ENCODE measurements around the gene CDC14A. TPM values are rescaled to one million over a fixed set of nuclear protein-coding genes. Genes with fewer than 3 reads are reported as not detected.

Gene CDC14A
- total RNA-seq, 4 donors from 2014 or later = 8.6 to 20.1 (median 11.0) TPM

DNA sequence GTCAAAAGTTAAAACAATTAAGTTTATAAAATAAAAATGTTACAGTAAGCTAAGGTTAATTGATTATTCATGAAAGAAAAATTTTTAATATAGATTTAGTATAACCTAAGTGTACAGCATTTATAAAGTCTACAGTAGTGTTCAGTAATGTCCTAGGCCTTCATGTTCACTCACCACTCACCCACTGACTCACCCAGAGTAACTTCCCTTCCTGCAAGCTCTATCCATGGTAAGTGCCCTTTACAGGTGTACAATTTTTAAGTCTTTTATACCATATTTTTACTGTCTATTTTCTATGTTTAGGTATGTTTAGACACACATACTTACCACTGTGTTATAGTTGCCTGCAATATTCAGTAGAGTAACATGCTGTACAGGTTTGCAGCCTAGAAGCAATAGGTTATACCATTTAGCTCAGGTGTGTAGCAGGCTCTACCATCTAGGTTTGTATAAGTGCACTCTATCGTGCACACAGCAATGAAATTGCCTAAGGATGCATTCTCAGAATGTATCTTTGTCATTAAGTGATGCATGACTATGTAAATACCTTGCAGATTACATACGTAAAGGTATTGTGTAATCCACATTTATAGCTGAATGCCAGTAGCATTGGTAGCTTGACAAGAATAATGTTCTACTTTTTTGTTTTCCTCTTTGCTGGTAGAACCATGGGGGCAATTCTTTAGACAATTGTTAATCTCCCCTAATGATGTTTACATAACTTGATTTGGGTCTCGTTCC, 149.9 kb downstream of the CDC14A start:
- Histone ChIP-seq H3K9me3 (no peaks in the 10 kb centered on the region), H3K36me3 (peaks cover 0 to 64% of the 10 kb centered on the region in 2 donors), H3K27ac (no peak overlapping the region), H3K27me3 (no peaks in the 10 kb centered on the region), H3K4me3 (no peak overlapping the region), H3K4me1 (no peaks in the 10 kb centered on the region)
- TF ChIP-seq POLR2AphosphoS5 (IDR thresholded peaks at IDR 0.05) = no peak
- TF ChIP-seq, protein P1, sequence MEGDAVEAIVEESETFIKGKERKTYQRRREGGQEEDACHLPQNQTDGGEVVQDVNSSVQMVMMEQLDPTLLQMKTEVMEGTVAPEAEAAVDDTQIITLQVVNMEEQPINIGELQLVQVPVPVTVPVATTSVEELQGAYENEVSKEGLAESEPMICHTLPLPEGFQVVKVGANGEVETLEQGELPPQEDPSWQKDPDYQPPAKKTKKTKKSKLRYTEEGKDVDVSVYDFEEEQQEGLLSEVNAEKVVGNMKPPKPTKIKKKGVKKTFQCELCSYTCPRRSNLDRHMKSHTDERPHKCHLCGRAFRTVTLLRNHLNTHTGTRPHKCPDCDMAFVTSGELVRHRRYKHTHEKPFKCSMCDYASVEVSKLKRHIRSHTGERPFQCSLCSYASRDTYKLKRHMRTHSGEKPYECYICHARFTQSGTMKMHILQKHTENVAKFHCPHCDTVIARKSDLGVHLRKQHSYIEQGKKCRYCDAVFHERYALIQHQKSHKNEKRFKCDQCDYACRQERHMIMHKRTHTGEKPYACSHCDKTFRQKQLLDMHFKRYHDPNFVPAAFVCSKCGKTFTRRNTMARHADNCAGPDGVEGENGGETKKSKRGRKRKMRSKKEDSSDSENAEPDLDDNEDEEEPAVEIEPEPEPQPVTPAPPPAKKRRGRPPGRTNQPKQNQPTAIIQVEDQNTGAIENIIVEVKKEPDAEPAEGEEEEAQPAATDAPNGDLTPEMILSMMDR (IDR thresholded peaks at IDR 0.05) = no peak
- TF ChIP-seq EP300 (IDR thresholded peaks at IDR 0.05) = no peak
- TF ChIP-seq POLR2A (IDR thresholded peaks at IDR 0.05) = no peak
- no peak for ATAC-seq
- WGBS, 2 donors (ENCODE audit: low coverage in 1 of 2) = 74% methylated on average over 3 of the region's 3 CpGs

DNA sequence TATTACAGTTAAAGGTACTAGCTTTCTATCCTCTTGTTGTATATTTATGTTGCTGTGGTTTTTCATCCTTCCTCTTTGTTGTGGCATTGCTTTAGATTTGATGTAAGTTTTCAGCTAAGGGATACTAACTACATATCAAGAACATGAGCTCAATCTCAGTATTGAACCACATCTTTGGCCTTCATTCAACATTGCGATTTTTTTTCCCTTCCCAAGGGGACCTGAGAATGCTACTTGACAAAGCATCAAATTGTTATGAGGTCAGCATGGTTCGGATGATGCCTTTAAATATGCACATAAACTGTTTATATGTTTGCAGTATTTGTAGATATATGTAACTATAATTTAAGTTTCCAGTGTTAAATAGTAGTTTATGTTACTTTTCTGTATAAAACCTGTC, 153.9 kb downstream of the CDC14A start:
- ATAC-seq = no peak
- no peaks in the 10 kb centered on the region for H3K9me3 ChIP-seq
- H3K4me1 ChIP-seq = no peaks in the 10 kb centered on the region
- H3K4me3 ChIP-seq = no peak overlapping the region
- H3K27me3 ChIP-seq = no peaks in the 10 kb centered on the region
- H3K27ac ChIP-seq = no peak overlapping the region
- TF ChIP-seq POLR2AphosphoS5 (IDR thresholded peaks at IDR 0.05) = no peak
- TF ChIP-seq POLR2A (IDR thresholded peaks at IDR 0.05) = no peak
- no peak for TF ChIP-seq EP300 (IDR thresholded peaks at IDR 0.05)
- TF ChIP-seq, protein P1 (IDR thresholded peaks at IDR 0.05) = no peak
- 58 to 61% methylated on average over 2 of the region's 2 CpGs for WGBS, 2 donors (ENCODE audit: low coverage in 1 of 2)
- peaks cover 0 to 52% of the 10 kb centered on the region in 2 donors for H3K36me3 ChIP-seq

DNA sequence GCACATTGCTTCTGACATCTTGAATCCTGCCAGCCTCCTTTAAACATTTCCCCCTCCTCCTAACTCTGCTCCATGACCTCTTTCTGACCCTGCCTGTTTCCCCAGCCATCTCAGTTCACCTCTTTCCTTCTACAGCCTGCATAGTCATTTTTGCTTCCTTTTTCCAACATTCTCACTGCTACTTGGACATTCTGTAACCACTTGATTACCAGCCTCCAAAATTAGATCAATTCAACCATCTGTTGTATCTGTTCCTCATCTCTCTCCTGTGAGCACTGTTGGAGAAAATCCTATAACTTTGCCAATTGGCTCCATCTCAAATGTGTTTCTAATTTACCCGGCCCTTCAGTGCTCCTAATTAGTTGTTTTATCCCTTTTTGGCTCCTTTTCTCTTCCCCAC, 158.1 kb downstream of the CDC14A start:
- WGBS, 2 donors (ENCODE audit: low coverage in 1 of 2) = 25 to 50% methylated on average over 1 of the region's 1 CpG
- Histone ChIP-seq H3K4me1 (no peaks in the 10 kb centered on the region), H3K27ac (no peak overlapping the region), H3K9me3 (no peaks in the 10 kb centered on the region), H3K4me3 (no peak overlapping the region), H3K36me3 (peaks cover 0 to 43% of the 10 kb centered on the region in 2 donors), H3K27me3 (no peaks in the 10 kb centered on the region)
- TF ChIP-seq, protein P1 (IDR thresholded peaks at IDR 0.05) = no peak
- no peak for TF ChIP-seq EP300 (IDR thresholded peaks at IDR 0.05)
- no peak for TF ChIP-seq POLR2AphosphoS5 (IDR thresholded peaks at IDR 0.05)
- TF ChIP-seq POLR2A (IDR thresholded peaks at IDR 0.05) = no peak
- ATAC-seq = no peak

DNA sequence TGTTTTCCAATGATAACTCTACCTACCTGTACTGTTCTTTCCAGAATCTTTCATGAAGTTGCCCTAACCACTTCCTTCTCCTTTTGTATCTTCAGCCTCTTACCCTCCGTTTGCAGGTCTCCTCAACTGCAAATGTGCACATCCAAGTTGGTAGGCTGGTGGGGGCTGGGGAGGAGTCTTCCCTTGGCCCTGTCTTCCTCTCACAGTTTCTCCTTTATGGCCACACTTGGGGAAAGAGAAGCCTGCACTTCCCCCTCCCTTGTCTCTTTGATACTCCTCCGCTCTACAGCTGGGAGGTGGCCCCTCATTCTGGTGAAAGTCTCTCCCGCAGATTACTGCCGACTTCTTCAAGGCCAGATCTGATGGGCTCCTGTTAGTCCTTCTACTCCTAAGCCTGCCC, 158.8 kb downstream of the CDC14A start:
- H3K4me1 ChIP-seq = no peaks in the 10 kb centered on the region
- no peaks in the 10 kb centered on the region for H3K27me3 ChIP-seq
- WGBS, 2 donors (ENCODE audit: low coverage in 1 of 2) = 82 to 90% methylated on average over 3 to 4 of the region's 4 CpGs
- TF ChIP-seq POLR2A (IDR thresholded peaks at IDR 0.05) (no peak), POLR2AphosphoS5 (IDR thresholded peaks at IDR 0.05) (no peak), EP300 (IDR thresholded peaks at IDR 0.05) (no peak)
- TF ChIP-seq, protein P1 (IDR thresholded peaks at IDR 0.05) = no peak
- no peaks in the 10 kb centered on the region for H3K9me3 ChIP-seq
- H3K36me3 ChIP-seq = peaks cover 0 to 38% of the 10 kb centered on the region in 2 donors
- no peak for ATAC-seq
- H3K4me3 ChIP-seq = no peak overlapping the region
- H3K27ac ChIP-seq = no peak overlapping the region

DNA sequence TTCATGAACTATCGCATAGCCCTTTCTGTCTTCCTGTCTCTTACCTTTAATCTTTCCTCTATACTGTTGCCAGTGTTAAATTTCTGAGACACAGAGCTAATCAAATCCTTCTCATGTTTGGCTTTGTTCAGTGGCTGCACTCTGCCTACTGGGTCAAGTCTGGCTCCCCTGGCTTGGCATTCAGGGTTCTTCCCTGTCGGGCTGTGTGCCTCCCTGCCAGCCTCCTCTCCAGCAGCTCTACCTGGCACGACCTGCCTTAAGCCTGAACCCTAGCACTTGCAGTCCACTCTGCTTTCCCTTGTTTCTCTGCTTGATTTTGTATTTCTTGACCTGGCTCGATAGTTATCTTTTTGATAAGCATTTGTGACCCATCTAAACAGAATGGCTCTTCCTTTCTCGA, 159.5 kb downstream of the CDC14A start:
- Histone ChIP-seq H3K36me3 (peaks cover 0 to 38% of the 10 kb centered on the region in 2 donors), H3K4me1 (no peaks in the 10 kb centered on the region), H3K27ac (no peak overlapping the region), H3K27me3 (no peaks in the 10 kb centered on the region), H3K4me3 (no peak overlapping the region), H3K9me3 (no peaks in the 10 kb centered on the region)
- no peak for ATAC-seq
- WGBS, 2 donors (ENCODE audit: low coverage in 1 of 2) = 71 to 92% methylated on average over 4 of the region's 5 CpGs
- no peak for TF ChIP-seq POLR2A (IDR thresholded peaks at IDR 0.05)
- TF ChIP-seq, protein P1 (IDR thresholded peaks at IDR 0.05) = no peak
- no peak for TF ChIP-seq POLR2AphosphoS5 (IDR thresholded peaks at IDR 0.05)
- TF ChIP-seq EP300 (IDR thresholded peaks at IDR 0.05) = no peak
